Mucosa of descending colon (tissue), 3 donors: ENCODE measurements around the gene RNASE1. TPM values are rescaled to one million over a fixed set of nuclear protein-coding genes. Genes with fewer than 3 reads are reported as not detected.

Source experiments
- ATAC-seq: fragments of 200-7000 bp; cut with Tn5 transposase; one replicate; pipeline ENCODE4 v1.9.1; 2020; ENCODE audit warnings: mild to moderate bottlenecking, moderate library complexity
- DNase-seq, 3 donors: peaks; one replicate each; pipeline ENCODE4 v3.0.0-alpha.2; 2020
- H3K36me3 ChIP-seq: fragments of 200-600 bp; one replicate; pipeline ENCODE4 v1.8.0; 2021; ENCODE audit warnings: low read depth, mild to moderate bottlenecking
- H3K4me1 ChIP-seq: fragments of 200-600 bp; one replicate; pipeline ENCODE4 v1.8.0; 2021; ENCODE audit warnings: low read depth, mild to moderate bottlenecking
- H3K4me3 ChIP-seq: fragments of 200-600 bp; one replicate; pipeline ENCODE4 v1.8.0; 2021; ENCODE audit warnings: mild to moderate bottlenecking
- H3K9me3 ChIP-seq: fragments of 200-600 bp; one replicate; pipeline ENCODE4 v1.8.0; 2021; ENCODE audit warnings: mild to moderate bottlenecking
- CTCF ChIP-seq: fragments of 200-600 bp; IDR thresholded peaks from one replicate; pipeline ENCODE4 v1.8.0; 2022; ENCODE audit warnings: antibody characterized with exemption, mild to moderate bottlenecking
- intact Hi-C, 2 donors: fragments of 100-400 bp; cut with DNase I in 1 of 2; cut with micrococcal nuclease in 1 of 2; formaldehyde crosslinking; loops; one replicate each; pipeline versions ENCODE4 v1.11.0 to v1.11.1; 2022; cut with DNase I, micrococcal nuclease
- total RNA-seq, 3 donors: library from RNA; stranded (reverse); fragmentation: NEBNext Ultra II Directional in 2 of 3; extraction: Animal tissue kit (Norgen Biotek cat#: 25700) in 2 of 3; gene quantifications; one replicate each; pipeline versions ENCODE4 v1.2.1 to v1.2.4, GENCODE V29; 2021 to 2023
- donor health status: DM: no; HTN: no; CAD: no; lungs with moderate emphysema.
- donor health status: DM: no; HTN: no; CAD: no.
- donor health status: DM: no; HTN: yes; CAD: no.

Gene RNASE1
- total RNA-seq, 3 donors from 2014 or later, result 105 to 275 (median 203) TPM

- no peak for ATAC-seq
- intact Hi-C loops, result no loop called here
Observed at GRCh38 chr14:20790464-20791116, 12.1 kb downstream of the RNASE1 start.

GRCh38 chr14:20789230-20789813, 13.3 kb downstream of the RNASE1 start:
- Histone ChIP-seq H3K4me3 (no peak overlapping the region), H3K36me3 (no peaks in the 10 kb centered on the region), H3K4me1 (peaks cover 7% of the 10 kb centered on the region), H3K9me3 (no peaks in the 10 kb centered on the region)
- DNase-seq (no peak), ATAC-seq (peak; percentile 57)
- TF ChIP-seq CTCF, result no peak
- intact Hi-C loops, result no loop called here

More at GRCh38 chr14:20790464-20791116, 12.1 kb downstream of the RNASE1 start:
- DNase-seq, result no peak
- H3K36me3 ChIP-seq, result no peaks in the 10 kb centered on the region
- no peak overlapping the region for H3K4me3 ChIP-seq
- H3K9me3 ChIP-seq, result no peaks in the 10 kb centered on the region
- peaks cover 3% of the 10 kb centered on the region for H3K4me1 ChIP-seq
- no peak for TF ChIP-seq CTCF

GRCh38 chr14:20787025-20787424, 15.6 kb downstream of the RNASE1 start:
- H3K4me3 ChIP-seq, result no peak overlapping the region
- DNase-seq (no peak), ATAC-seq (no peak)
- no peak for TF ChIP-seq CTCF
- H3K36me3 ChIP-seq, result no peaks in the 10 kb centered on the region
- no peaks in the 10 kb centered on the region for H3K9me3 ChIP-seq
- peaks cover 16% of the 10 kb centered on the region for H3K4me1 ChIP-seq
- intact Hi-C loops, result no loop called here

GRCh38 chr14:20782280-20782890, 20.3 kb downstream of the RNASE1 start:
- no peak overlapping the region for H3K4me3 ChIP-seq
- no peaks in the 10 kb centered on the region for H3K36me3 ChIP-seq
- TF ChIP-seq CTCF, result no peak
- peaks cover 27% of the 10 kb centered on the region for H3K4me1 ChIP-seq
- no peaks in the 10 kb centered on the region for H3K9me3 ChIP-seq
- ATAC-seq, result peak; percentile 93
- intact Hi-C loops, result no loop called here
- DNase-seq, result peak in 1 of 3 donors; percentile 56

GRCh38 chr14:20781803-20782202, 20.8 kb downstream of the RNASE1 start:
- intact Hi-C loops, result no loop called here
- no peaks in the 10 kb centered on the region for H3K36me3 ChIP-seq
- DNase-seq (peak in 1 of 3 donors; percentile 17), ATAC-seq (peak; percentile 39)
- H3K9me3 ChIP-seq, result no peaks in the 10 kb centered on the region
- TF ChIP-seq CTCF, result no peak
- H3K4me1 ChIP-seq, result peaks cover 27% of the 10 kb centered on the region
- H3K4me3 ChIP-seq, result no peak overlapping the region
